Bronchial epithelial cell (primary cell): Measurements from ENCODE around the gene BMP6. TPM values are rescaled to one million over a fixed set of nuclear protein-coding genes. Genes with fewer than 3 reads are reported as not detected.

ENCODE experiments used
- DNase-seq: peaks from one replicate; pipeline ENCODE4 v3.0.0-alpha.2; 2010; ENCODE audit warnings: low read depth
- FAIRE-seq: peaks from 2 replicates; lab custom pipeline; 2011; peaks lifted over from hg19 to GRCh38; lab: Jason Lieb, UNC
- H3K27me3 ChIP-seq: 2 replicates; pipeline ENCODE4 v1.5.1; 2011; ENCODE audit warnings: low read length; ENCODE audit not compliant: control insufficient read depth, insufficient read depth
- H3K36me3 ChIP-seq: 2 replicates; pipeline ENCODE4 v1.5.1; 2011; ENCODE audit warnings: low read length; ENCODE audit not compliant: control insufficient read depth, insufficient read depth
- H3K4me3 ChIP-seq: 2 replicates; pipeline ENCODE4 v1.5.1; 2011; ENCODE audit warnings: mild to moderate bottlenecking, low read depth, low read length, control low read depth
- CTCF ChIP-seq: IDR thresholded peaks from 2 replicates; pipeline ENCODE4 v1.5.1; 2011; ENCODE audit warnings: mild to moderate bottlenecking, moderate library complexity, low read length, control low read depth, inconsistent platforms; ENCODE audit not compliant: insufficient read depth, severe bottlenecking
- total RNA-seq: library from RNA; depleted of rRNA; stranded (reverse); fragments of >200 nt; gene quantifications from 2 replicates; pipeline ENCODE4 v1.2.1, GENCODE V29; 2014

BMP6 gene
- total RNA-seq, 1 donor from 2014 or later, result 2.6 TPM

- no peak for TF ChIP-seq CTCF
- Histone ChIP-seq H3K4me3 (no peak overlapping the region), H3K36me3 (no peaks in the 10 kb centered on the region), H3K27me3 (no peaks in the 10 kb centered on the region)
- no peak for FAIRE-seq
- DNase-seq, result no peak
These were observed 41.1 kb upstream of the BMP6 start for GRCh38 chr6:7684843-7685242.

DNA sequence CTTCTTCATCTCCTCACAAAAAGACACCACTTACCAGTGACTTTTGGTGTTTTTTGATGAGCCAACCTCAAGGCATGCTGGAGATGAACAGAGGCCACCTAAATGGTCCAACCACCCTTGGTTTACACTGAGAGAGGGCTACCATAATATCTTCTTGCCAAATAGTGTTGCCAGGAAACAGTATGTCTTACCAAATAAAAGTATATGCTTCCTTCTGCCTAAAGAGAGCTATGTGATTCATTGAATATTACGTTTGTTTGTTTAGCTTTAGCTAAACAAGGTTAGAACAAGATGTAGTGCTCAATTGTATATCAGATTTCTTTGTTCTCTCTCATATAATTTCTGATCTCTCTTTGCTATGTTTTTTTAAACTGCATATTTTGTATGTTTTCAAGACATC lies 40.6 kb upstream of the BMP6 start:
- FAIRE-seq (no peak), DNase-seq (peak; percentile 66)
- no peaks in the 10 kb centered on the region for H3K36me3 ChIP-seq
- TF ChIP-seq CTCF, result no peak
- no peaks in the 10 kb centered on the region for H3K27me3 ChIP-seq
- no peak overlapping the region for H3K4me3 ChIP-seq

- no peak for TF ChIP-seq CTCF
- H3K36me3 ChIP-seq, result no peaks in the 10 kb centered on the region
- no peak overlapping the region for H3K4me3 ChIP-seq
- H3K27me3 ChIP-seq, result no peaks in the 10 kb centered on the region
- DNase-seq (no peak), FAIRE-seq (no peak)
These were observed 38.5 kb upstream of the BMP6 start for GRCh38 chr6:7687145-7688111.

DNA sequence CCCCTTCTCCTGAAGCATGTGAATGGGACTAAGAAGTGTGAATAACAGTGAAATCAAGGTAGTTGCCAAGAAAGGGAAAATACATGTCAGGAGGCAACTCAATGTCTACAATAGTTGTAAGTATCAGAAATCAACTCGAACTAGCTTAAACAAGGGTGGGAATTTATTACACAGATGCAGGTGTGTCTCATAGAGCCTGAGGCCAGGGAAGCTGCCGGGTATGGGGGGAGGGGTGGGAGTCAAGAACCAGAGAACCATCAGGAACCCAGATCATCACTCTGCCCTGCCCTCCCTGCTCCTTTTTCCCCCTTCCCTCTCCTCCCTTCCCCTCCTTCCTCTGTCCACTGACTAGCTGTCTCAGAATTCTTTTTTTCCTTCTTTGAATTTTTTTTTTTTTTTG lies 34.9 kb upstream of the BMP6 start:
- FAIRE-seq, result no peak

GRCh38 chr6:7691675-7692452 lies 34.0 kb upstream of the BMP6 start:
- no peaks in the 10 kb centered on the region for H3K27me3 ChIP-seq
- H3K36me3 ChIP-seq, result no peaks in the 10 kb centered on the region
- TF ChIP-seq CTCF, result no peak
- FAIRE-seq (no peak), DNase-seq (peak; percentile 93)
- no peak overlapping the region for H3K4me3 ChIP-seq

More for the DNA sequence above, 34.9 kb upstream of the BMP6 start:
- no peak overlapping the region for H3K4me3 ChIP-seq
- TF ChIP-seq CTCF, result no peak
- no peaks in the 10 kb centered on the region for H3K27me3 ChIP-seq
- peak; percentile 49 for DNase-seq
- no peaks in the 10 kb centered on the region for H3K36me3 ChIP-seq
